Astrocyte (in vitro differentiated cells and primary cell): ENCODE results near the gene CCSER2. TPM values are rescaled to one million over a fixed set of nuclear protein-coding genes. Genes with fewer than 3 reads are reported as not detected.

ENCODE experiments used
- DNase-seq: peaks from one replicate; pipeline ENCODE4 v3.0.0-alpha.2; 2010; ENCODE audit warnings: low read depth
- FAIRE-seq: peaks from 2 replicates; lab custom pipeline; 2011; peaks lifted over from hg19 to GRCh38; lab: Jason Lieb, UNC
- H2AFZ ChIP-seq: 2 replicates; pipeline ENCODE4 v1.6.0; 2012; ENCODE audit warnings: low read depth, low read length, inconsistent platforms
- H3K27ac ChIP-seq: 2 replicates; pipeline ENCODE4 v1.5.1; 2011; ENCODE audit warnings: low read depth, low read length, inconsistent platforms
- H3K27me3 ChIP-seq: 2 replicates; pipeline ENCODE4 v1.6.0; 2011; ENCODE audit warnings: low read length, inconsistent platforms; ENCODE audit not compliant: insufficient read depth
- H3K36me3 ChIP-seq: 2 replicates; pipeline ENCODE4 v1.5.1; 2011; ENCODE audit warnings: low read length, inconsistent platforms; ENCODE audit not compliant: insufficient read depth
- H3K4me1 ChIP-seq: 2 replicates; pipeline ENCODE4 v1.5.1; 2011; ENCODE audit warnings: low read length, inconsistent platforms; ENCODE audit not compliant: insufficient read depth
- H3K4me2 ChIP-seq: 2 replicates; pipeline ENCODE4 v1.6.0; 2012; ENCODE audit warnings: low read length, inconsistent platforms
- H3K4me3 ChIP-seq: 2 replicates; pipeline ENCODE4 v1.5.1; 2011; ENCODE audit warnings: low read depth, mild to moderate bottlenecking, low read length, inconsistent platforms; ENCODE audit not compliant: insufficient read depth
- H3K79me2 ChIP-seq: 2 replicates; pipeline ENCODE4 v1.6.0; 2012; ENCODE audit warnings: mild to moderate bottlenecking, low read length, inconsistent platforms; ENCODE audit not compliant: insufficient read depth
- H3K9ac ChIP-seq: 2 replicates; pipeline ENCODE4 v1.6.0; 2012; ENCODE audit warnings: mild to moderate bottlenecking, low read length, inconsistent platforms
- H3K9me3 ChIP-seq: 2 replicates; pipeline ENCODE4 v1.5.1; 2012; ENCODE audit warnings: low read depth, mild to moderate bottlenecking, low read length, inconsistent platforms; ENCODE audit not compliant: insufficient read depth
- H4K20me1 ChIP-seq: 2 replicates; pipeline ENCODE4 v1.6.0; 2012; ENCODE audit warnings: low read length, inconsistent platforms; ENCODE audit not compliant: insufficient read depth
- H3K27ac Mint-ChIP-seq: one replicate; pipeline ENCODE4 v1.8.0; 2021; ENCODE audit warnings: mild to moderate bottlenecking, mixed read lengths; ENCODE audit not compliant: unreplicated experiment
- H3K27me3 Mint-ChIP-seq: one replicate; pipeline ENCODE4 v1.8.0; 2021; ENCODE audit warnings: low read depth, mixed read lengths; ENCODE audit not compliant: unreplicated experiment
- H3K36me3 Mint-ChIP-seq: one replicate; pipeline ENCODE4 v1.8.0; 2021; ENCODE audit warnings: low read depth, mixed read lengths; ENCODE audit not compliant: unreplicated experiment
- H3K4me1 Mint-ChIP-seq: one replicate; pipeline ENCODE4 v1.8.0; 2021; ENCODE audit warnings: low read depth, mixed read lengths; ENCODE audit not compliant: unreplicated experiment
- H3K4me3 Mint-ChIP-seq: one replicate; pipeline ENCODE4 v1.8.0; 2021; ENCODE audit warnings: mild to moderate bottlenecking, moderate library complexity, mixed read lengths; ENCODE audit not compliant: unreplicated experiment
- H3K9me3 Mint-ChIP-seq: one replicate; pipeline ENCODE4 v1.8.0; 2021; ENCODE audit warnings: mild to moderate bottlenecking, mixed read lengths; ENCODE audit not compliant: unreplicated experiment
- CTCF ChIP-seq: IDR thresholded peaks from 2 replicates; pipeline ENCODE4 v1.5.1; 2011; ENCODE audit warnings: low read depth, mild to moderate bottlenecking, inconsistent platforms, low read length, moderate library complexity; ENCODE audit not compliant: insufficient read depth
- EZH2 ChIP-seq: IDR thresholded peaks from 2 replicates; pipeline ENCODE4 v1.6.1; 2012; ENCODE audit warnings: mild to moderate bottlenecking, low read length, inconsistent platforms; ENCODE audit not compliant: insufficient read depth
- total RNA-seq: library from RNA; stranded (reverse); gene quantifications from 2 replicates; pipeline ENCODE4 v1.2.1, GENCODE V29; 2021

CCSER2 gene
- total RNA-seq, 1 donor from 2014 or later: 100 TPM

GRCh38 chr10:84348860-84349259 lies 20.5 kb downstream of the CCSER2 start:
- DNase-seq (peak; percentile 88), FAIRE-seq (peak; percentile 29)
- Histone ChIP-seq H3K36me3 (no peaks in the 10 kb centered on the region), H3K4me2 (peak overlapping the region; percentile 60), H3K27me3 (no peaks in the 10 kb centered on the region), H3K79me2 (peaks cover 74% of the 10 kb centered on the region), H2AFZ (no peak overlapping the region), H3K9ac (peak overlapping the region; percentile 52), H3K4me1 (peaks cover 13% of the 10 kb centered on the region), H3K4me3 (no peak overlapping the region), H4K20me1 (peaks cover 31% of the 10 kb centered on the region), H3K27ac (peak overlapping the region; percentile 85), H3K9me3 (no peaks in the 10 kb centered on the region)
- H3K9me3 Mint-ChIP-seq: peaks cover 2% of the 10 kb centered on the region
- TF ChIP-seq CTCF (no peak), EZH2 (no peak)
- H3K4me3 Mint-ChIP-seq: no peak overlapping the region
- peaks cover 4% of the 10 kb centered on the region for H3K36me3 Mint-ChIP-seq
- H3K4me1 Mint-ChIP-seq: peaks cover 21% of the 10 kb centered on the region
- H3K27ac Mint-ChIP-seq: peak overlapping the region; percentile 78
- H3K27me3 Mint-ChIP-seq: no peaks in the 10 kb centered on the region

- DNase-seq (peak; percentile 41), FAIRE-seq (no peak)
- H4K20me1 ChIP-seq: peaks cover 44% of the 10 kb centered on the region
- no peak overlapping the region for H3K4me3 ChIP-seq
- H3K27ac Mint-ChIP-seq: no peak overlapping the region
- H2AFZ ChIP-seq: no peak overlapping the region
- H3K79me2 ChIP-seq: peaks cover 78% of the 10 kb centered on the region
- peaks cover 4% of the 10 kb centered on the region for H3K36me3 Mint-ChIP-seq
- H3K4me2 ChIP-seq: no peak overlapping the region
- H3K27me3 ChIP-seq: no peaks in the 10 kb centered on the region
- H3K4me3 Mint-ChIP-seq: no peak overlapping the region
- TF ChIP-seq CTCF: peak; percentile 85
- TF ChIP-seq EZH2: no peak
- no peaks in the 10 kb centered on the region for H3K9me3 ChIP-seq
- H3K27me3 Mint-ChIP-seq: no peaks in the 10 kb centered on the region
- H3K4me1 ChIP-seq: peaks cover 13% of the 10 kb centered on the region
- H3K9ac ChIP-seq: no peak overlapping the region
- peaks cover 2% of the 10 kb centered on the region for H3K9me3 Mint-ChIP-seq
- H3K4me1 Mint-ChIP-seq: peaks cover 25% of the 10 kb centered on the region
- no peak overlapping the region for H3K27ac ChIP-seq
- no peaks in the 10 kb centered on the region for H3K36me3 ChIP-seq
These were observed 24.0 kb downstream of the CCSER2 start for GRCh38 chr10:84352251-84352842.

- Histone ChIP-seq H3K79me2 (peaks cover 86% of the 10 kb centered on the region), H3K36me3 (no peaks in the 10 kb centered on the region), H3K9me3 (no peaks in the 10 kb centered on the region), H3K9ac (no peak overlapping the region), H3K27ac (no peak overlapping the region), H3K27me3 (no peaks in the 10 kb centered on the region), H4K20me1 (peaks cover 51% of the 10 kb centered on the region), H2AFZ (no peak overlapping the region), H3K4me1 (peaks cover 13% of the 10 kb centered on the region), H3K4me3 (no peak overlapping the region), H3K4me2 (no peak overlapping the region)
- Mint-ChIP-seq H3K27me3 (no peaks in the 10 kb centered on the region), H3K4me3 (no peak overlapping the region), H3K4me1 (peaks cover 32% of the 10 kb centered on the region), H3K9me3 (peaks cover 2% of the 10 kb centered on the region), H3K27ac (no peak overlapping the region), H3K36me3 (peaks cover 4% of the 10 kb centered on the region)
- FAIRE-seq (no peak), DNase-seq (no peak)
- TF ChIP-seq CTCF (no peak), EZH2 (no peak)
These were observed 24.8 kb downstream of the CCSER2 start for GRCh38 chr10:84353052-84353803.
